Kidney (tissue), 14 donors: ENCODE data around the gene ZNF763. TPM values are rescaled to one million over a fixed set of nuclear protein-coding genes. Genes with fewer than 3 reads are reported as not detected.
"Not testable (repeated sequence)": the region's sequence is repeated elsewhere in the genome, so short reads cannot be mapped to it uniquely, and the experiment has no call there.

Experiments used
- DNase-seq, 5 donors: peaks; one replicate each; pipeline ENCODE4 v3.0.0-alpha.2; 2013 to 2020
- FAIRE-seq: peaks from 2 replicates; lab custom pipeline; 2012; peaks lifted over from hg19 to GRCh38; lab: Jason Lieb, UNC
- H3K27ac ChIP-seq, 2 donors: one replicate each; pipeline ENCODE4 v1.7.0; 2013; ENCODE audit warnings: low read depth in 2 of 2, low read length in 2 of 2, inconsistent platforms in 1 of 2
- H3K27me3 ChIP-seq: one replicate; pipeline ENCODE4 v1.7.1; 2013; ENCODE audit warnings: low read length, inconsistent platforms; ENCODE audit not compliant: control insufficient read depth, insufficient read depth
- H3K36me3 ChIP-seq, 3 donors: one replicate each; pipeline versions ENCODE4 v1.7.0 to v1.7.1; 2013; ENCODE audit warnings: low read length in 3 of 3, control low read depth in 1 of 3, inconsistent platforms in 1 of 3; ENCODE audit not compliant: insufficient read depth in 3 of 3, control insufficient read depth in 2 of 3
- H3K4me1 ChIP-seq, 3 donors: one replicate each; pipeline versions ENCODE4 v1.7.0 to v1.7.1; 2013; ENCODE audit warnings: low read length in 3 of 3, inconsistent platforms in 1 of 3, low read depth in 1 of 3; ENCODE audit not compliant: control insufficient read depth in 2 of 3, insufficient read depth in 2 of 3
- H3K4me3 ChIP-seq, 3 donors: one replicate each; pipeline versions ENCODE4 v1.7.0 to v1.8.1; 2013; ENCODE audit warnings: low read length in 3 of 3, control low read depth in 1 of 3, inconsistent platforms in 1 of 3
- H3K9ac ChIP-seq, 3 donors: one replicate each; pipeline versions ENCODE4 v1.7.0 to v1.7.1; 2013; ENCODE audit warnings: low read length in 3 of 3, control low read depth in 1 of 3, inconsistent platforms in 1 of 3
- H3K9me3 ChIP-seq, 3 donors: one replicate each; pipeline versions ENCODE4 v1.7.0 to v1.7.1; 2013; ENCODE audit warnings: low read length in 3 of 3, control low read depth in 1 of 3, inconsistent platforms in 1 of 3; ENCODE audit not compliant: control insufficient read depth in 2 of 3, insufficient read depth in 1 of 3
- intact Hi-C: fragments of 100-400 bp; cut with DNase I; formaldehyde crosslinking; loops from one replicate; pipeline ENCODE4 v1.11.1; 2022
- polyA plus RNA-seq: library from polyadenylated mRNA; stranded (reverse); fragments of 350-450 nt; fragmentation: Illumina TruSeq; extraction: RNeasy Lipid Tissue Mini Kit (QIAGEN cat#74804); gene quantifications from one replicate; pipeline ENCODE4 v1.2.3, GENCODE V29; 2014; ENCODE audit warnings: low read depth, low replicate concordance; ENCODE audit not compliant: insufficient read depth
- total RNA-seq: library from RNA; stranded (reverse); fragmentation: NEBNext Ultra II Directional; extraction: Animal tissue kit (Norgen Biotek cat#: 25700); gene quantifications from one replicate; pipeline ENCODE4 v1.2.1, GENCODE V29; 2021
- TF ChIP-seq, protein P1 (sequence below): IDR thresholded peaks from 3 replicates; pipeline ENCODE4 v1.5.1; 2012; ENCODE audit warnings: mild to moderate bottlenecking, moderate library complexity, borderline replicate concordance; ENCODE audit not compliant: insufficient read depth; ENCODE audit errors: extremely low read depth
- donor health status: control.
- donor health status: control.
- donor health status: control.
- donor health status: control.
- donor health status: control.
- donor health status: DM: yes; HTN: yes; CAD: no.
- donor health status: Normal renal cell carcinoma (clear cell type).

Gene ZNF763
- total and polyA plus RNA-seq, 2 donors from 2014 or later = 4.6 to 9.8 TPM

DNA sequence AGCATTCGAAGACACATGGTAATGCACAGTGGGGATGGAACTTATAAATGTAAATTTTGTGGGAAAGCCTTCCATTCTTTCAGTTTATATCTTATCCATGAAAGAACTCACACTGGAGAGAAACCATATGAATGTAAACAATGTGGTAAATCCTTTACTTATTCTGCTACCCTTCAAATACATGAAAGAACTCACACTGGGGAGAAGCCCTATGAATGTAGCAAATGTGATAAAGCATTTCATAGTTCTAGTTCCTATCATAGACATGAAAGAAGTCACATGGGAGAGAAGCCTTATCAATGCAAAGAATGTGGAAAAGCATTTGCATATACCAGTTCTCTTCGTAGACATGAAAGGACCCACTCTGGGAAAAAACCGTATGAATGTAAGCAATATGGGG is 16.2 kb upstream of the ZNF763 start:
- peaks cover 28 to 37% (median 36%) of the 10 kb centered on the region in 3 donors for H3K36me3 ChIP-seq

DNA sequence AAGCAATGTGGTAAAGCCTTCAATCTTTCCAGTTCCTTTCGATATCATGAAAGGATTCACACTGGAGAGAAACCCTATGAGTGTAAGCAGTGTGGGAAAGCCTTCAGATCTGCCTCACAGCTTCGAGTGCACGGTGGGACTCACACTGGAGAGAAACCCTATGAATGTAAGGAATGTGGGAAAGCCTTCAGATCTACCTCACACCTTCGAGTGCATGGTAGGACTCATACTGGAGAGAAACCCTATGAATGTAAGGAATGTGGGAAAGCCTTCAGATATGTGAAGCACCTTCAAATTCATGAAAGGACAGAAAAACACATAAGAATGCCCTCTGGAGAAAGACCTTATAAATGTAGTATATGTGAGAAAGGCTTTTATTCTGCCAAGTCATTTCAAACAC is 15.6 kb upstream of the ZNF763 start:
- Histone ChIP-seq H3K9me3 (peaks cover 19 to 93% (median 53%) of the 10 kb centered on the region in 3 donors), H3K4me3 (peak overlapping the region in 2 of 3 donors; percentile 9 to 13), H3K36me3 (peaks cover 28 to 36% (median 36%) of the 10 kb centered on the region in 3 donors), H3K27me3 (no peaks in the 10 kb centered on the region), H3K9ac (no peak overlapping the region), H3K4me1 (no peaks in the 10 kb centered on the region), H3K27ac (no peak overlapping the region)
- DNase-seq (no peak), FAIRE-seq (no peak)
- TF ChIP-seq, protein P1, sequence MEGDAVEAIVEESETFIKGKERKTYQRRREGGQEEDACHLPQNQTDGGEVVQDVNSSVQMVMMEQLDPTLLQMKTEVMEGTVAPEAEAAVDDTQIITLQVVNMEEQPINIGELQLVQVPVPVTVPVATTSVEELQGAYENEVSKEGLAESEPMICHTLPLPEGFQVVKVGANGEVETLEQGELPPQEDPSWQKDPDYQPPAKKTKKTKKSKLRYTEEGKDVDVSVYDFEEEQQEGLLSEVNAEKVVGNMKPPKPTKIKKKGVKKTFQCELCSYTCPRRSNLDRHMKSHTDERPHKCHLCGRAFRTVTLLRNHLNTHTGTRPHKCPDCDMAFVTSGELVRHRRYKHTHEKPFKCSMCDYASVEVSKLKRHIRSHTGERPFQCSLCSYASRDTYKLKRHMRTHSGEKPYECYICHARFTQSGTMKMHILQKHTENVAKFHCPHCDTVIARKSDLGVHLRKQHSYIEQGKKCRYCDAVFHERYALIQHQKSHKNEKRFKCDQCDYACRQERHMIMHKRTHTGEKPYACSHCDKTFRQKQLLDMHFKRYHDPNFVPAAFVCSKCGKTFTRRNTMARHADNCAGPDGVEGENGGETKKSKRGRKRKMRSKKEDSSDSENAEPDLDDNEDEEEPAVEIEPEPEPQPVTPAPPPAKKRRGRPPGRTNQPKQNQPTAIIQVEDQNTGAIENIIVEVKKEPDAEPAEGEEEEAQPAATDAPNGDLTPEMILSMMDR = no peak
- intact Hi-C loops = no loop called here

More for the DNA sequence above, 16.2 kb upstream of the ZNF763 start:
- peaks cover 19 to 96% (median 55%) of the 10 kb centered on the region in 3 donors for H3K9me3 ChIP-seq
- H3K4me1 ChIP-seq = no peaks in the 10 kb centered on the region
- intact Hi-C loops = no loop called here
- H3K27me3 ChIP-seq = no peaks in the 10 kb centered on the region
- peak overlapping the region in 1 of 3 donors; percentile 9 for H3K4me3 ChIP-seq
- FAIRE-seq (no peak), DNase-seq (no peak)
- no peak overlapping the region for H3K27ac ChIP-seq
- TF ChIP-seq, protein P1 = no peak
- H3K9ac ChIP-seq = no peak overlapping the region

DNA sequence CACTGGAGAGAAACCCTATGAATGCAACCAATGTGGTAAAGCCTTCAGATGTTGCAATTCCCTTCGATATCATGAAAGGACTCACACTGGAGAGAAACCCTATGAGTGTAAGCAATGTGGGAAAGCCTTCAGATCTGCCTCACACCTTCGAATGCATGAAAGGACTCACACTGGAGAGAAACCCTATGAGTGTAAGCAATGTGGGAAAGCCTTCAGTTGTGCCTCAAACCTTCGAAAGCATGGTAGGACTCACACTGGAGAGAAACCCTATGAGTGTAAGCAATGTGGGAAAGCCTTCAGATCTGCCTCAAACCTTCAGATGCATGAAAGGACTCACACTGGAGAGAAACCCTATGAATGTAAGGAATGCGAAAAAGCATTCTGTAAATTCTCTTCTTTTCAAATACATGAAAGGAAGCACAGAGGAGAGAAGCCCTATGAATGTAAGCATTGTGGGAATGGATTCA is 15.2 kb upstream of the ZNF763 start:
- H3K27ac ChIP-seq, intact Hi-C loops, H3K9ac ChIP-seq, H3K4me1 ChIP-seq, H3K27me3 ChIP-seq, DNase-seq, FAIRE-seq: not testable (repeated sequence)
- Histone ChIP-seq H3K36me3 (peaks cover 28 to 35% (median 34%) of the 10 kb centered on the region in 3 donors), H3K9me3 (peaks cover 19 to 91% (median 49%) of the 10 kb centered on the region in 3 donors), H3K4me3 (peak overlapping the region in 2 of 3 donors; percentile 1 to 13)

DNA sequence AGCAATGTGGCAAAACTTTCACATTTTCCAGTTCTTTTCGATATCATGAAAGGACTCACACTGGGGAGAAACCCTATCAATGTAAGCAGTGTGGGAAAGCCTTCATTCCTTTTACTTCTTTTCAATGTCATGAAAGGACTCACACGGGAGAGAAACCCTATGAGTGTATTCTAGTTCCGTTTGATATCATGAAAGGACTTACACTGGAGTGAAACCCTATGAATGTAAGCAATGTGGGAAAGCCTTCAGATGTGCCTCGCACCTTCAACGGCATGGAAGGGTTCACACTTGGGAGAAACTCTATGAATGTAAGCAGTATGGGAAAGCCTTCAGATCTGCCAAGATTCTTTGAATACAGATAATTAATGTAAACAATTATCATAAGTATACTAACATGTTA is 14.5 kb upstream of the ZNF763 start:
- Histone ChIP-seq H3K9me3 (peaks cover 19 to 87% (median 42%) of the 10 kb centered on the region in 3 donors), H3K4me1 (no peaks in the 10 kb centered on the region), H3K9ac (no peak overlapping the region), H3K27ac (no peak overlapping the region), H3K4me3 (peak overlapping the region; percentile 1 to 20 (median 7)), H3K27me3 (no peaks in the 10 kb centered on the region), H3K36me3 (peaks cover 28 to 34% (median 30%) of the 10 kb centered on the region in 3 donors)
- no peak for FAIRE-seq
- intact Hi-C loops = no loop called here
- no peak for DNase-seq
- TF ChIP-seq, protein P1 = no peak
